ENCODE measurements around the gene KLF9.

Gene KLF9

DNA sequence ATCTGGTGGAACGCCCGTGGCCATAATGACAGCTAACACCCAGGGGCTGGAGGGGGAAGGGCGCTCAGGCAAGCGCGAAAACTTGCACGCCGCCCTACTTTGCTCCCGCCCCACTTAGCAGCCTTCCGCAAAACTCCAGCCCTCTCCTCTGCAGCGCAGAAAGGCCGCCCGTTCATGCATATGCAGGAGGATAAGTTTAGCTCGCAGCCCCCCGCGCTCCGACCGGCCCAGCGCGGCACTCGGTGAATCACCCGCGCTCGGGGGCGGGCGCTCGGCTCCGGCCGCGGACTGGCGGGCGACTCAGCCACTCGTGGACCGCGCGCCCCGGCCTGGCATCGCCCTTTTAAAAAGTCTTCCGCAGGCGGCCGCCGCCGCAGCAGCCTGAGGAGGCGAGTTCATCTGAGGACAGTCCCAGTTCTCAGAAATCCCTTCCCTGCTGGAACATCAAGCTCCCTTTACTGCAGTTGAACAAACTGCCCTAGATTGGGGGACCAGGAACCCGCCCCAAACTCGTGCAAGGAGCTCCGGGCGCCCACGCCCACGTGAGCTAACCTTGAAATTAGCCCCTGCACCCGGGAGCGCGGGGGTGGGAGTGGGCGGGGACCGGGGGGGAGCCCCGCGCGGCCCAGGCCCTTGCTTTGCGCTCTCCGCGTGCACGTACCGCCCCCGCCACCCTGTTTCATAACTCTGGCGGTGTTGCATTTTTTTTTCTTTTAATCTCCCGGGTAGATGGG lies 4.5 kb upstream of the KLF9 start (continued):
- TF ChIP-seq KLF9 (tag by site-specific recombination; IDR thresholded peaks at IDR 0.05; ENCODE audit: low read depth): no peak
- TF ChIP-seq ZNF416 (tag by site-specific recombination; IDR thresholded peaks at IDR 0.05): no peak
- TF ChIP-seq ZSCAN23 (tag by site-specific recombination; IDR thresholded peaks at IDR 0.05): no peak
- no peak for TF ChIP-seq ZNF37A (tag by site-specific recombination; IDR thresholded peaks at IDR 0.05)
- TF ChIP-seq ZFP37 (tag by site-specific recombination; IDR thresholded peaks at IDR 0.05): no peak
- TF ChIP-seq ZNF324 (tag by site-specific recombination; IDR thresholded peaks at IDR 0.05): no peak
- no peak for TF ChIP-seq ZNF121 (tag by site-specific recombination; IDR thresholded peaks at IDR 0.05)
- TF ChIP-seq, protein P1, sequence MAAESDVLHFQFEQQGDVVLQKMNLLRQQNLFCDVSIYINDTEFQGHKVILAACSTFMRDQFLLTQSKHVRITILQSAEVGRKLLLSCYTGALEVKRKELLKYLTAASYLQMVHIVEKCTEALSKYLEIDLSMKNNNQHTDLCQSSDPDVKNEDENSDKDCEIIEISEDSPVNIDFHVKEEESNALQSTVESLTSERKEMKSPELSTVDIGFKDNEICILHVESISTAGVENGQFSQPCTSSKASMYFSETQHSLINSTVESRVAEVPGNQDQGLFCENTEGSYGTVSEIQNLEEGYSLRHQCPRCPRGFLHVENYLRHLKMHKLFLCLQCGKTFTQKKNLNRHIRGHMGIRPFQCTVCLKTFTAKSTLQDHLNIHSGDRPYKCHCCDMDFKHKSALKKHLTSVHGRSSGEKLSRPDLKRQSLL (tag by site-specific recombination; IDR thresholded peaks at IDR 0.05): no peak
- TF ChIP-seq ZNF501 (tag by site-specific recombination; IDR thresholded peaks at IDR 0.05): no peak; the same call in 1 of the 2 replicates
- TF ChIP-seq, protein P2, sequence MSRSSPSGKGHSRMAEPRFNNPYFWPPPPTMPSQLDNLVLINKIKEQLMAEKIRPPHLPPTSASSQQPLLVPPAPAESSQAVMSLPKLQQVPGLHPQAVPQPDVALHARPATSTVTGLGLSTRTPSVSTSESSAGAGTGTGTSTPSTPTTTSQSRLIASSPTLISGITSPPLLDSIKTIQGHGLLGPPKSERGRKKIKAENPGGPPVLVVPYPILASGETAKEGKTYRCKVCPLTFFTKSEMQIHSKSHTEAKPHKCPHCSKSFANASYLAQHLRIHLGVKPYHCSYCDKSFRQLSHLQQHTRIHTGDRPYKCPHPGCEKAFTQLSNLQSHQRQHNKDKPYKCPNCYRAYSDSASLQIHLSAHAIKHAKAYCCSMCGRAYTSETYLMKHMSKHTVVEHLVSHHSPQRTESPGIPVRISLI (tag by site-specific recombination; IDR thresholded peaks at IDR 0.05): no peak; the same call in 1 of the 2 replicates
- TF ChIP-seq, protein P3, sequence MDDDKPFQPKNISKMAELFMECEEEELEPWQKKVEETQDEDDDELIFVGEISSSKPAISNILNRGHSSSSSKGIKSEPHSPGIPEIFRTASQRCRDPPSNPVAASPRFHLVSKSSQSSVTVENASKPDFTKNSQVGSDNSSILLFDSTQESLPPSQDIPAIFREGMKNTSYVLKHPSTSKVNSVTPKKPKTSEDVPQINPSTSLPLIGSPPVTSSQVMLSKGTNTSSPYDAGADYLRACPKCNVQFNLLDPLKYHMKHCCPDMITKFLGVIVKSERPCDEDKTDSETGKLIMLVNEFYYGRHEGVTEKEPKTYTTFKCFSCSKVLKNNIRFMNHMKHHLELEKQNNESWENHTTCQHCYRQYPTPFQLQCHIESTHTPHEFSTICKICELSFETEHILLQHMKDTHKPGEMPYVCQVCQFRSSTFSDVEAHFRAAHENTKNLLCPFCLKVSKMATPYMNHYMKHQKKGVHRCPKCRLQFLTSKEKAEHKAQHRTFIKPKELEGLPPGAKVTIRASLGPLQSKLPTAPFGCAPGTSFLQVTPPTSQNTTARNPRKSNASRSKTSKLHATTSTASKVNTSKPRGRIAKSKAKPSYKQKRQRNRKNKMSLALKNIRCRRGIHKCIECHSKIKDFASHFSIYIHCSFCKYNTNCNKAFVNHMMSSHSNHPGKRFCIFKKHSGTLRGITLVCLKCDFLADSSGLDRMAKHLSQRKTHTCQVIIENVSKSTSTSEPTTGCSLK (tag by site-specific recombination; IDR thresholded peaks at IDR 0.05): no peak
- no peak for TF ChIP-seq FEZF1 (tag by site-specific recombination; IDR thresholded peaks at IDR 0.05)
- TF ChIP-seq, protein P4, sequence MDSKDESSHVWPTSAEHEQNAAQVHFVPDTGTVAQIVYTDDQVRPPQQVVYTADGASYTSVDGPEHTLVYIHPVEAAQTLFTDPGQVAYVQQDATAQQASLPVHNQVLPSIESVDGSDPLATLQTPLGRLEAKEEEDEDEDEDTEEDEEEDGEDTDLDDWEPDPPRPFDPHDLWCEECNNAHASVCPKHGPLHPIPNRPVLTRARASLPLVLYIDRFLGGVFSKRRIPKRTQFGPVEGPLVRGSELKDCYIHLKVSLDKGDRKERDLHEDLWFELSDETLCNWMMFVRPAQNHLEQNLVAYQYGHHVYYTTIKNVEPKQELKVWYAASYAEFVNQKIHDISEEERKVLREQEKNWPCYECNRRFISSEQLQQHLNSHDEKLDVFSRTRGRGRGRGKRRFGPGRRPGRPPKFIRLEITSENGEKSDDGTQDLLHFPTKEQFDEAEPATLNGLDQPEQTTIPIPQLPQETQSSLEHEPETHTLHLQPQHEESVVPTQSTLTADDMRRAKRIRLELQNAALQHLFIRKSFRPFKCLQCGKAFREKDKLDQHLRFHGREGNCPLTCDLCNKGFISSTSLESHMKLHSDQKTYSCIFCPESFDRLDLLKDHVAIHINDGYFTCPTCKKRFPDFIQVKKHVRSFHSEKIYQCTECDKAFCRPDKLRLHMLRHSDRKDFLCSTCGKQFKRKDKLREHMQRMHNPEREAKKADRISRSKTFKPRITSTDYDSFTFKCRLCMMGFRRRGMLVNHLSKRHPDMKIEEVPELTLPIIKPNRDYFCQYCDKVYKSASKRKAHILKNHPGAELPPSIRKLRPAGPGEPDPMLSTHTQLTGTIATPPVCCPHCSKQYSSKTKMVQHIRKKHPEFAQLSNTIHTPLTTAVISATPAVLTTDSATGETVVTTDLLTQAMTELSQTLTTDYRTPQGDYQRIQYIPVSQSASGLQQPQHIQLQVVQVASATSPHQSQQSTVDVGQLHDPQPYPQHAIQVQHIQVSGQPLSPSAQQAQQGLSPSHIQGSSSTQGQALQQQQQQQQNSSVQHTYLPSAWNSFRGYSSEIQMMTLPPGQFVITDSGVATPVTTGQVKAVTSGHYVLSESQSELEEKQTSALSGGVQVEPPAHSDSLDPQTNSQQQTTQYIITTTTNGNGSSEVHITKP (tag by site-specific recombination; IDR thresholded peaks at IDR 0.05): no peak
- TF ChIP-seq ZNF658 (tag by site-specific recombination; IDR thresholded peaks at IDR 0.05): no peak
- TF ChIP-seq ZNF266 (tag by site-specific recombination; IDR thresholded peaks at IDR 0.05; ENCODE audit: low read depth): no peak
- TF ChIP-seq, protein P5, sequence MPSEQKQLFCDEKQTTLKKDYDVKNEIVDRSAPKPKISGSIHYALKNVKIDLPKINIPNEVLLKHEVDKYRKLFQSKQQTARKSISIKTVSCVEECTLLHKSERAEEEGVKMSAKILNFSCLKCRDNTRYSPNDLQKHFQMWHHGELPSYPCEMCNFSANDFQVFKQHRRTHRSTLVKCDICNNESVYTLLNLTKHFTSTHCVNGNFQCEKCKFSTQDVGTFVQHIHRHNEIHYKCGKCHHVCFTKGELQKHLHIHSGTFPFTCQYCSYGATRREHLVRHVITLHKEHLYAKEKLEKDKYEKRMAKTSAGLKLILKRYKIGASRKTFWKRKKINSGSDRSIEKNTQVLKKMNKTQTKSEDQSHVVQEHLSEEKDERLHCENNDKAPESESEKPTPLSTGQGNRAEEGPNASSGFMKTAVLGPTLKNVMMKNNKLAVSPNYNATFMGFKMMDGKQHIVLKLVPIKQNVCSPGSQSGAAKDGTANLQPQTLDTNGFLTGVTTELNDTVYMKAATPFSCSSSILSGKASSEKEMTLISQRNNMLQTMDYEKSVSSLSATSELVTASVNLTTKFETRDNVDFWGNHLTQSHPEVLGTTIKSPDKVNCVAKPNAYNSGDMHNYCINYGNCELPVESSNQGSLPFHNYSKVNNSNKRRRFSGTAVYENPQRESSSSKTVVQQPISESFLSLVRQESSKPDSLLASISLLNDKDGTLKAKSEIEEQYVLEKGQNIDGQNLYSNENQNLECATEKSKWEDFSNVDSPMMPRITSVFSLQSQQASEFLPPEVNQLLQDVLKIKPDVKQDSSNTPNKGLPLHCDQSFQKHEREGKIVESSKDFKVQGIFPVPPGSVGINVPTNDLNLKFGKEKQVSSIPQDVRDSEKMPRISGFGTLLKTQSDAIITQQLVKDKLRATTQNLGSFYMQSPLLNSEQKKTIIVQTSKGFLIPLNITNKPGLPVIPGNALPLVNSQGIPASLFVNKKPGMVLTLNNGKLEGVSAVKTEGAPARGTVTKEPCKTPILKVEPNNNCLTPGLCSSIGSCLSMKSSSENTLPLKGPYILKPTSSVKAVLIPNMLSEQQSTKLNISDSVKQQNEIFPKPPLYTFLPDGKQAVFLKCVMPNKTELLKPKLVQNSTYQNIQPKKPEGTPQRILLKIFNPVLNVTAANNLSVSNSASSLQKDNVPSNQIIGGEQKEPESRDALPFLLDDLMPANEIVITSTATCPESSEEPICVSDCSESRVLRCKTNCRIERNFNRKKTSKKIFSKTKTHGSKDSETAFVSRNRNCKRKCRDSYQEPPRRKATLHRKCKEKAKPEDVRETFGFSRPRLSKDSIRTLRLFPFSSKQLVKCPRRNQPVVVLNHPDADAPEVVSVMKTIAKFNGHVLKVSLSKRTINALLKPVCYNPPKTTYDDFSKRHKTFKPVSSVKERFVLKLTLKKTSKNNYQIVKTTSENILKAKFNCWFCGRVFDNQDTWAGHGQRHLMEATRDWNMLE (tag by site-specific recombination; conservative IDR thresholded peaks at IDR 0.05; ENCODE audit: low read depth): no peak
- 0 out of 2 replicates have a peak, but pooled peaks have one; percentile 39 for TF ChIP-seq ZNF561 (tag by site-specific recombination; IDR thresholded peaks at IDR 0.05; ENCODE audit: borderline replicate concordance)
- no peak for TF ChIP-seq ZNF701 (tag by site-specific recombination; IDR thresholded peaks at IDR 0.05)
- TF ChIP-seq ZNF274 (IDR thresholded peaks at IDR 0.05; ENCODE audit: low read length): no peak
- TF ChIP-seq ZNF274 (tag by site-specific recombination; IDR thresholded peaks at IDR 0.05; ENCODE audit: borderline replicate concordance): no peak
- peak; percentile 70 for TF ChIP-seq KLF7 (tag by site-specific recombination; IDR thresholded peaks at IDR 0.05; ENCODE audit: borderline replicate concordance)
- no peak for TF ChIP-seq ZNF623 (tag by site-specific recombination; IDR thresholded peaks at IDR 0.05)
- TF ChIP-seq ZNF792 (tag by site-specific recombination; IDR thresholded peaks at IDR 0.05): no peak
- TF ChIP-seq ZNF660 (tag by site-specific recombination; IDR thresholded peaks at IDR 0.05): no peak
- 0 out of 2 replicates have a peak, but pooled peaks have one; percentile 24 for TF ChIP-seq HOXC10 (CRISPR knock-in tag; IDR thresholded peaks at IDR 0.05)
- TF ChIP-seq ZNF354C (tag by site-specific recombination; IDR thresholded peaks at IDR 0.05; ENCODE audit: borderline replicate concordance, low read depth): no peak
- no peak for TF ChIP-seq ZNF391 (tag by site-specific recombination; IDR thresholded peaks at IDR 0.05; ENCODE audit: borderline replicate concordance, low read depth)
- TF ChIP-seq ZNF626 (tag by site-specific recombination; IDR thresholded peaks at IDR 0.05): no peak

Measured in HEK293 (cell line).